Thoracic aorta (tissue), 2 donors: ENCODE measurements around the gene FGD2. TPM values are rescaled to one million over a fixed set of nuclear protein-coding genes. Genes with fewer than 3 reads are reported as not detected.

Experiments used
- ATAC-seq: fragments of 150-250 bp; one replicate; pipeline ENCODE4 v1.8.0; 2017; ENCODE audit warnings: low read depth; ENCODE audit not compliant: insufficient number of reproducible peaks, low FRiP score
- DNase-seq: peaks from one replicate; pipeline ENCODE4 v3.0.0-alpha.2; 2020; ENCODE audit warnings: low spot score
- H3K27ac ChIP-seq, 2 donors: fragments of 200-600 bp; sonication (generic); 1 replicate in 1 of 2; 2 replicates in 1 of 2; pipeline ENCODE4 v1.5.1; 2016; ENCODE audit warnings: mild to moderate bottlenecking in 2 of 2, moderate library complexity in 2 of 2
- H3K27me3 ChIP-seq: fragments of 200-600 bp; sonication (generic); replicated peaks from 2 replicates; pipeline ENCODE4 v1.6.0; 2016; ENCODE audit warnings: mild to moderate bottlenecking; ENCODE audit not compliant: insufficient read depth
- H3K36me3 ChIP-seq: fragments of 200-600 bp; sonication (generic); one replicate; pipeline ENCODE4 v1.5.1; 2016
- H3K4me1 ChIP-seq, 2 donors: fragments of 200-600 bp; sonication (generic); 1 replicate in 1 of 2; 2 replicates in 1 of 2; pipeline versions ENCODE4 v1.5.1 to v1.6.0; 2016; ENCODE audit warnings: low read depth in 2 of 2, mild to moderate bottlenecking in 1 of 2; ENCODE audit not compliant: control insufficient read depth in 1 of 2
- H3K4me3 ChIP-seq: fragments of 200-600 bp; sonication (generic); 2 replicates; pipeline ENCODE4 v1.5.1; 2016; ENCODE audit warnings: mild to moderate bottlenecking
- H3K9me3 ChIP-seq: fragments of 200-600 bp; sonication (generic); 2 replicates; pipeline ENCODE4 v1.5.1; 2016
- CTCF ChIP-seq: fragments of 200-600 bp; sonication (generic); IDR thresholded peaks from one replicate; pipeline ENCODE4 v1.5.1; 2019; ENCODE audit warnings: antibody characterized with exemption
- total RNA-seq, 2 donors: library from RNA; depleted of rRNA; stranded (reverse); fragments of >200 nt; gene quantifications; one replicate each; pipeline versions ENCODE4 v1.1.0 to v1.2.3, GENCODE V29; 2016

Gene FGD2
- total RNA-seq, 2 donors from 2014 or later = 27.5 to 52.5 TPM

GRCh38 chr6:36963451-36964290, 41.8 kb upstream of the FGD2 start:
- no peak for TF ChIP-seq CTCF
- no peak overlapping the region for H3K4me3 ChIP-seq
- H3K9me3 ChIP-seq = no peaks in the 10 kb centered on the region
- no peak for ATAC-seq
- H3K4me1 ChIP-seq = peaks cover 0 to 14% of the 10 kb centered on the region in 2 donors
- DNase-seq = no peak
- peaks cover 13% of the 10 kb centered on the region for H3K36me3 ChIP-seq
- H3K27me3 ChIP-seq = no peaks in the 10 kb centered on the region
- no peak overlapping the region for H3K27ac ChIP-seq

GRCh38 chr6:36964349-36964748, 41.1 kb upstream of the FGD2 start:
- Histone ChIP-seq H3K9me3 (no peaks in the 10 kb centered on the region), H3K36me3 (peaks cover 18% of the 10 kb centered on the region), H3K4me1 (peaks cover 0 to 14% of the 10 kb centered on the region in 2 donors), H3K27ac (no peak overlapping the region), H3K27me3 (no peaks in the 10 kb centered on the region), H3K4me3 (no peak overlapping the region)
- DNase-seq (no peak), ATAC-seq (no peak)
- TF ChIP-seq CTCF = no peak

GRCh38 chr6:36964908-36965307, 40.5 kb upstream of the FGD2 start:
- TF ChIP-seq CTCF = no peak
- H3K27me3 ChIP-seq = no peaks in the 10 kb centered on the region
- DNase-seq = no peak
- peaks cover 0 to 14% of the 10 kb centered on the region in 2 donors for H3K4me1 ChIP-seq
- peaks cover 24% of the 10 kb centered on the region for H3K36me3 ChIP-seq
- H3K9me3 ChIP-seq = no peaks in the 10 kb centered on the region
- no peak overlapping the region for H3K27ac ChIP-seq
- ATAC-seq = no peak
- H3K4me3 ChIP-seq = no peak overlapping the region

GRCh38 chr6:36967301-36967700, 38.2 kb upstream of the FGD2 start:
- ATAC-seq (no peak), DNase-seq (no peak)
- Histone ChIP-seq H3K27ac (no peak overlapping the region), H3K4me3 (no peak overlapping the region), H3K9me3 (no peaks in the 10 kb centered on the region), H3K27me3 (no peaks in the 10 kb centered on the region), H3K36me3 (peaks cover 47% of the 10 kb centered on the region), H3K4me1 (peaks cover 0 to 14% of the 10 kb centered on the region in 2 donors)
- TF ChIP-seq CTCF = no peak

- H3K9me3 ChIP-seq = no peaks in the 10 kb centered on the region
- H3K4me1 ChIP-seq = peaks cover 0 to 14% of the 10 kb centered on the region in 2 donors
- H3K27me3 ChIP-seq = no peaks in the 10 kb centered on the region
- TF ChIP-seq CTCF = no peak
- ATAC-seq (no peak), DNase-seq (no peak)
- H3K27ac ChIP-seq = no peak overlapping the region
- no peak overlapping the region for H3K4me3 ChIP-seq
- peaks cover 50% of the 10 kb centered on the region for H3K36me3 ChIP-seq
Measured at GRCh38 chr6:36967757-36968156, 37.7 kb upstream of the FGD2 start.
